Glutamatergic neuron (in vitro differentiated cells): ENCODE data around the gene HACD2. TPM values are rescaled to one million over a fixed set of nuclear protein-coding genes. Genes with fewer than 3 reads are reported as not detected.
A peak's percentile ranks its signal among the peaks of the same experiment; 100 is the strongest.

Experiments used
- DNase-seq: peaks from one replicate; pipeline ENCODE4 v3.0.0; 2022
- H3K27ac Mint-ChIP-seq: one replicate; pipeline ENCODE4 v1.8.0; 2020; ENCODE audit warnings: mild to moderate bottlenecking, mixed read lengths, inconsistent platforms; ENCODE audit not compliant: unreplicated experiment
- H3K27me3 Mint-ChIP-seq: one replicate; pipeline ENCODE4 v1.8.0; 2020; ENCODE audit warnings: mild to moderate bottlenecking, moderate library complexity, mixed read lengths, inconsistent platforms; ENCODE audit not compliant: unreplicated experiment
- H3K36me3 Mint-ChIP-seq: one replicate; pipeline ENCODE4 v1.8.0; 2020; ENCODE audit warnings: mild to moderate bottlenecking, mixed read lengths, inconsistent platforms; ENCODE audit not compliant: unreplicated experiment
- H3K4me1 Mint-ChIP-seq: one replicate; pipeline ENCODE4 v1.8.0; 2020; ENCODE audit warnings: mild to moderate bottlenecking, low read depth, mixed read lengths, inconsistent platforms; ENCODE audit not compliant: unreplicated experiment
- H3K4me3 Mint-ChIP-seq: one replicate; pipeline ENCODE4 v1.8.0; 2020; ENCODE audit warnings: mild to moderate bottlenecking, mixed read lengths, inconsistent platforms; ENCODE audit not compliant: unreplicated experiment
- H3K9me3 Mint-ChIP-seq: one replicate; pipeline ENCODE4 v1.8.0; 2020; ENCODE audit warnings: mild to moderate bottlenecking, moderate library complexity, mixed read lengths, inconsistent platforms; ENCODE audit not compliant: unreplicated experiment
- total RNA-seq: library from RNA; stranded (reverse); fragmentation: NEBNext Ultra II Directional; extraction: Animal tissue kit (Norgen Biotek cat#: 25700); gene quantifications from one replicate; pipeline ENCODE4 v1.2.1, GENCODE V29; 2021; ENCODE audit not compliant: unreplicated experiment
- TF ChIP-seq, protein P1 (sequence below): fragments of 200-600 bp; sonication (generic); IDR thresholded peaks from one replicate; pipeline ENCODE4 v1.5.0; 2021; ENCODE audit not compliant: partially characterized antibody, unreplicated experiment

The HACD2 gene
- total RNA-seq, 1 donor from 2014 or later, result 6.9 TPM

GRCh38 chr3:123451186-123451585, 133.7 kb downstream of the HACD2 start:
- Mint-ChIP-seq H3K9me3 (peaks cover 4% of the 10 kb centered on the region), H3K36me3 (peaks cover under 1% of the 10 kb centered on the region), H3K4me3 (no peak overlapping the region), H3K27ac (no peak overlapping the region), H3K27me3 (peaks cover 24% of the 10 kb centered on the region), H3K4me1 (no peaks in the 10 kb centered on the region)
- DNase-seq, result no peak
- TF ChIP-seq, protein P1, sequence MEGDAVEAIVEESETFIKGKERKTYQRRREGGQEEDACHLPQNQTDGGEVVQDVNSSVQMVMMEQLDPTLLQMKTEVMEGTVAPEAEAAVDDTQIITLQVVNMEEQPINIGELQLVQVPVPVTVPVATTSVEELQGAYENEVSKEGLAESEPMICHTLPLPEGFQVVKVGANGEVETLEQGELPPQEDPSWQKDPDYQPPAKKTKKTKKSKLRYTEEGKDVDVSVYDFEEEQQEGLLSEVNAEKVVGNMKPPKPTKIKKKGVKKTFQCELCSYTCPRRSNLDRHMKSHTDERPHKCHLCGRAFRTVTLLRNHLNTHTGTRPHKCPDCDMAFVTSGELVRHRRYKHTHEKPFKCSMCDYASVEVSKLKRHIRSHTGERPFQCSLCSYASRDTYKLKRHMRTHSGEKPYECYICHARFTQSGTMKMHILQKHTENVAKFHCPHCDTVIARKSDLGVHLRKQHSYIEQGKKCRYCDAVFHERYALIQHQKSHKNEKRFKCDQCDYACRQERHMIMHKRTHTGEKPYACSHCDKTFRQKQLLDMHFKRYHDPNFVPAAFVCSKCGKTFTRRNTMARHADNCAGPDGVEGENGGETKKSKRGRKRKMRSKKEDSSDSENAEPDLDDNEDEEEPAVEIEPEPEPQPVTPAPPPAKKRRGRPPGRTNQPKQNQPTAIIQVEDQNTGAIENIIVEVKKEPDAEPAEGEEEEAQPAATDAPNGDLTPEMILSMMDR, result no peak

DNA sequence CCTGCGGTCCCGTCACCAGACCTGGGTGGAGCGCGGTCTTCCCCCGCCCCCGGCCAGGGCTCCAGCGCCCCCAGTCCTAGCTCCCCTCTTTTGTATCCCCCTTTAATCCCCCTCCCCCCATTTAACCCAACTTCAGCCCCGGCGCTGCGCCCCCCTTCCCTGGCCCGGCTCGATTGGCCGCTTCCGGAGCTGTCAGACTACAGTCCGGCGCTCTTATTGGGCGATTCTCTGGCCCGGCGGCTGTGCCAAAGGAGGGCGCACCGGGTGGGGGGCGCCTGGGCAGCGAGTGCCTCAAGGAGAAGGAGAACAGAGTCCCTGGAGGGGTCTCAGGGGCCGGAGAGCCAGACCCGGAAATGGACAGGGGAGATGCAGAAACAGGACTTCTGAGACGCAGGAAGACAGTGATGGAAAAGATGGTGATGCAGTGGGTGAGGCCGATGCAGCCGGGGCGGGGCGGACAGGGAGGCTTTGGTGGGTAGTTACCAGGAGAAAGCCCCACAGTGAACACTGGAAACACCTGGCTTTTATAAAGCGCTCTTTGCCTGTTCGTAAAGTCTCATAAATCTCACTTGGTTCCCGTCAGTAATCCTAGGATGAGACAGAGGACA, 134.8 kb downstream of the HACD2 start:
- H3K9me3 Mint-ChIP-seq, result peaks cover 7% of the 10 kb centered on the region
- H3K36me3 Mint-ChIP-seq, result peaks cover 5% of the 10 kb centered on the region
- peak overlapping the region; percentile 84 for H3K4me3 Mint-ChIP-seq
- no peaks in the 10 kb centered on the region for H3K4me1 Mint-ChIP-seq
- DNase-seq, result peak; percentile 64
- no peak overlapping the region for H3K27ac Mint-ChIP-seq
- TF ChIP-seq, protein P1, result no peak
- peaks cover 31% of the 10 kb centered on the region for H3K27me3 Mint-ChIP-seq

GRCh38 chr3:123449102-123449996, 135.5 kb downstream of the HACD2 start:
- Mint-ChIP-seq H3K27me3 (peaks cover 32% of the 10 kb centered on the region), H3K4me3 (peak overlapping the region; percentile 84), H3K36me3 (peaks cover 5% of the 10 kb centered on the region), H3K4me1 (no peaks in the 10 kb centered on the region), H3K9me3 (peaks cover 7% of the 10 kb centered on the region), H3K27ac (no peak overlapping the region)
- TF ChIP-seq, protein P1, result no peak
- DNase-seq, result peak; percentile 79

DNA sequence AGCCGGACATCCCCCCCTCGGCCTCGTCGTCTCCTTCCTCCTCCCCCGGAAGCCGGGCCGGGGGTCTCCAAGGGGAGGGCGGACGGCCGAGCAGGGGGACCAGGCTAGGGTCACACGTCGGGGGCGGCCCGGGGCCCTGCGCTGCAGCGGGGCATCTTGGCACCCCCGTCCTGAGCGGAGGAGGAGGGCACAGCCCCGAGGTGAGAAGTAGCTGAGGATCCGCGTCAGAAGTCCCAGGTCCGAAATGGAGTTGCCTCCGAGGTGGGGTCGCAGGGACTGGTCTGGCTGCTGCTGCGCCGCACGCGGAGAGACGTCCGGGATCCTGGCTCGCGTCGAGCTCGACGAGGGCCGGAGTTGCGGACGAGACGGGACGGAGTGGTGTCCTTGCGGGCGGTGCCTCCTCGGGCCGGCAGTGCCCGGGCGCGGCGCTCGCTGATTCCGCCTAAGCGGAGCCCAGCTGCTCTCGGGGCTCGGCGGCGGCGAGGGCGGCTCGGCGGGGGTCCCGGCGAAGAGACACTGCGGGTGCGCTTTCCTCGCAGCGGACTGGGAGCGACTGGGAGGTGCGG, 136.2 kb downstream of the HACD2 start, which contains the start of gene ADCY5:
Gene ADCY5 (minus strand): TSS at position 555 of the 566 bp plus-strand sequence. CDS start 545 bp downstream, at position 10.
- TF ChIP-seq, protein P1, result no peak
- H3K36me3 Mint-ChIP-seq, result peaks cover 5% of the 10 kb centered on the region
- peaks cover 7% of the 10 kb centered on the region for H3K9me3 Mint-ChIP-seq
- peaks cover 32% of the 10 kb centered on the region for H3K27me3 Mint-ChIP-seq
- H3K4me3 Mint-ChIP-seq, result peak within 1 kb of the TSS; percentile 84
- H3K27ac Mint-ChIP-seq, result no peak within 1 kb of the TSS
- DNase-seq, result peak; percentile 50
- peaks cover 5% of the 10 kb centered on the region for H3K4me1 Mint-ChIP-seq
